NB4 (cell line): ENCODE results near the gene HTR2A.

ENCODE experiments used
- MAX ChIP-seq: IDR thresholded peaks from 2 replicates; pipeline ENCODE4 v1.6.1; 2011; ENCODE audit warnings: low read depth, low read length
- MYC ChIP-seq: IDR thresholded peaks from 2 replicates; pipeline ENCODE4 v1.6.1; 2011; ENCODE audit warnings: low read depth, low read length
- POLR2A ChIP-seq: IDR thresholded peaks from 2 replicates; pipeline ENCODE4 v1.6.1; 2011; ENCODE audit warnings: mild to moderate bottlenecking; ENCODE audit not compliant: insufficient read length; ENCODE audit errors: extremely low read depth
- TF ChIP-seq, protein P1 (sequence below): IDR thresholded peaks from one replicate; pipeline ENCODE4 v1.5.1; 2012; ENCODE audit warnings: low read depth, low read length

GRCh38 chr13:46903748-46904147 is 6.9 kb upstream of the HTR2A start:
- TF ChIP-seq, protein P1, sequence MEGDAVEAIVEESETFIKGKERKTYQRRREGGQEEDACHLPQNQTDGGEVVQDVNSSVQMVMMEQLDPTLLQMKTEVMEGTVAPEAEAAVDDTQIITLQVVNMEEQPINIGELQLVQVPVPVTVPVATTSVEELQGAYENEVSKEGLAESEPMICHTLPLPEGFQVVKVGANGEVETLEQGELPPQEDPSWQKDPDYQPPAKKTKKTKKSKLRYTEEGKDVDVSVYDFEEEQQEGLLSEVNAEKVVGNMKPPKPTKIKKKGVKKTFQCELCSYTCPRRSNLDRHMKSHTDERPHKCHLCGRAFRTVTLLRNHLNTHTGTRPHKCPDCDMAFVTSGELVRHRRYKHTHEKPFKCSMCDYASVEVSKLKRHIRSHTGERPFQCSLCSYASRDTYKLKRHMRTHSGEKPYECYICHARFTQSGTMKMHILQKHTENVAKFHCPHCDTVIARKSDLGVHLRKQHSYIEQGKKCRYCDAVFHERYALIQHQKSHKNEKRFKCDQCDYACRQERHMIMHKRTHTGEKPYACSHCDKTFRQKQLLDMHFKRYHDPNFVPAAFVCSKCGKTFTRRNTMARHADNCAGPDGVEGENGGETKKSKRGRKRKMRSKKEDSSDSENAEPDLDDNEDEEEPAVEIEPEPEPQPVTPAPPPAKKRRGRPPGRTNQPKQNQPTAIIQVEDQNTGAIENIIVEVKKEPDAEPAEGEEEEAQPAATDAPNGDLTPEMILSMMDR, result no peak
- no peak for TF ChIP-seq POLR2A
- no peak for TF ChIP-seq MAX
- TF ChIP-seq MYC, result no peak
